ENCODE results near the gene PALMD. TPM values are rescaled to one million over a fixed set of nuclear protein-coding genes. Genes with fewer than 3 reads are reported as not detected.

The PALMD gene
- total RNA-seq, 1 experiment from 2014 or later, result not detected

- Mint-ChIP-seq H3K4me1 (ENCODE audit: low read depth, unreplicated experiment) (no peaks in the 10 kb centered on the region), H3K36me3 (ENCODE audit: insufficient read depth, unreplicated experiment) (no peaks in the 10 kb centered on the region), H3K27ac (ENCODE audit: unreplicated experiment) (no peak overlapping the region), H3K9me3 (ENCODE audit: unreplicated experiment) (no peaks in the 10 kb centered on the region), H3K27me3 (ENCODE audit: insufficient read depth, unreplicated experiment) (no peaks in the 10 kb centered on the region), H3K4me3 (ENCODE audit: unreplicated experiment) (no peak overlapping the region)
- POLR2A ChIA-PET, result no interaction called here
- TF ChIP-seq CTCF (IDR thresholded peaks at IDR 0.05; ENCODE audit: insufficient read depth in 1 of 2, low read depth in 1 of 2, low read length in 1 of 2, severe bottlenecking in 1 of 2, unreplicated experiment in 1 of 2), result no peak
- Histone ChIP-seq H3K36me3 (ENCODE audit: control insufficient read depth, insufficient read depth, low read length) (no peaks in the 10 kb centered on the region), H3K9me3 (no peaks in the 10 kb centered on the region), H3K4me3 (ENCODE audit: low read depth, low read length) (no peak overlapping the region), H3K4me1 (peaks cover 12% of the 10 kb centered on the region; the same call in 1 of the 2 replicates), H3K27me3 (replicated peaks; ENCODE audit: control insufficient read depth, insufficient read depth, low read length) (no peaks in the 10 kb centered on the region)
- DNase-seq, result no peak
- CTCF ChIA-PET, result no interaction called here
- no TSS peak for BruUV-seq (replicated peaks)
- intact Hi-C loops (cut with micrococcal nuclease; ENCODE audit: unreplicated experiment), result no loop called here
These were observed 13.9 kb downstream of the PALMD start for GRCh38 chr1:99659755-99660210.

GRCh38 chr1:99660496-99660895, 14.6 kb downstream of the PALMD start:
- TF ChIP-seq CTCF (IDR thresholded peaks at IDR 0.05; ENCODE audit: insufficient read depth in 1 of 2, low read depth in 1 of 2, low read length in 1 of 2, severe bottlenecking in 1 of 2, unreplicated experiment in 1 of 2), result no peak
- DNase-seq, result no peak
- CTCF ChIA-PET, result no interaction called here
- no peak overlapping the region for H3K4me3 Mint-ChIP-seq (ENCODE audit: unreplicated experiment)
- no peaks in the 10 kb centered on the region for H3K27me3 Mint-ChIP-seq (ENCODE audit: insufficient read depth, unreplicated experiment)
- Histone ChIP-seq H3K4me1 (peaks cover 12% of the 10 kb centered on the region; the same call in 1 of the 2 replicates), H3K4me3 (ENCODE audit: low read depth, low read length) (no peak overlapping the region), H3K9me3 (no peaks in the 10 kb centered on the region), H3K36me3 (ENCODE audit: control insufficient read depth, insufficient read depth, low read length) (no peaks in the 10 kb centered on the region), H3K27me3 (replicated peaks; ENCODE audit: control insufficient read depth, insufficient read depth, low read length) (no peaks in the 10 kb centered on the region)
- no peaks in the 10 kb centered on the region for H3K9me3 Mint-ChIP-seq (ENCODE audit: unreplicated experiment)
- no TSS peak for BruUV-seq (replicated peaks)
- POLR2A ChIA-PET, result no interaction called here
- no peak overlapping the region for H3K27ac Mint-ChIP-seq (ENCODE audit: unreplicated experiment)
- H3K4me1 Mint-ChIP-seq (ENCODE audit: low read depth, unreplicated experiment), result no peaks in the 10 kb centered on the region
- H3K36me3 Mint-ChIP-seq (ENCODE audit: insufficient read depth, unreplicated experiment), result no peaks in the 10 kb centered on the region
- intact Hi-C loops (cut with micrococcal nuclease; ENCODE audit: unreplicated experiment), result no loop called here

- Histone ChIP-seq H3K9me3 (no peaks in the 10 kb centered on the region), H3K4me1 (peaks cover 12% of the 10 kb centered on the region; the same call in 1 of the 2 replicates), H3K36me3 (ENCODE audit: control insufficient read depth, insufficient read depth, low read length) (no peaks in the 10 kb centered on the region), H3K27me3 (replicated peaks; ENCODE audit: control insufficient read depth, insufficient read depth, low read length) (no peaks in the 10 kb centered on the region), H3K4me3 (ENCODE audit: low read depth, low read length) (no peak overlapping the region)
- Mint-ChIP-seq H3K36me3 (ENCODE audit: insufficient read depth, unreplicated experiment) (no peaks in the 10 kb centered on the region), H3K27me3 (ENCODE audit: insufficient read depth, unreplicated experiment) (no peaks in the 10 kb centered on the region), H3K4me1 (ENCODE audit: low read depth, unreplicated experiment) (no peaks in the 10 kb centered on the region), H3K9me3 (ENCODE audit: unreplicated experiment) (no peaks in the 10 kb centered on the region), H3K4me3 (ENCODE audit: unreplicated experiment) (no peak overlapping the region), H3K27ac (ENCODE audit: unreplicated experiment) (no peak overlapping the region)
- BruUV-seq (replicated peaks), result no TSS peak
- CTCF ChIA-PET, result no interaction called here
- intact Hi-C loops (cut with micrococcal nuclease; ENCODE audit: unreplicated experiment), result no loop called here
- no peak for TF ChIP-seq CTCF (IDR thresholded peaks at IDR 0.05; ENCODE audit: insufficient read depth in 1 of 2, low read depth in 1 of 2, low read length in 1 of 2, severe bottlenecking in 1 of 2, unreplicated experiment in 1 of 2)
- no peak for DNase-seq
- POLR2A ChIA-PET, result no interaction called here
These were observed 15.9 kb downstream of the PALMD start for GRCh38 chr1:99661780-99662179.
